Measurements from ENCODE around the gene ZSWIM8. TPM values are rescaled to one million over a fixed set of nuclear protein-coding genes. Genes with fewer than 3 reads are reported as not detected.

The ZSWIM8 gene
- total and polyA plus RNA-seq, 10 of the 15 experiments (the other 5 are each of a cell fraction or from before 2014, with no cell fraction given), result 7.8 to 47.1 (median 23.6) TPM

DNA sequence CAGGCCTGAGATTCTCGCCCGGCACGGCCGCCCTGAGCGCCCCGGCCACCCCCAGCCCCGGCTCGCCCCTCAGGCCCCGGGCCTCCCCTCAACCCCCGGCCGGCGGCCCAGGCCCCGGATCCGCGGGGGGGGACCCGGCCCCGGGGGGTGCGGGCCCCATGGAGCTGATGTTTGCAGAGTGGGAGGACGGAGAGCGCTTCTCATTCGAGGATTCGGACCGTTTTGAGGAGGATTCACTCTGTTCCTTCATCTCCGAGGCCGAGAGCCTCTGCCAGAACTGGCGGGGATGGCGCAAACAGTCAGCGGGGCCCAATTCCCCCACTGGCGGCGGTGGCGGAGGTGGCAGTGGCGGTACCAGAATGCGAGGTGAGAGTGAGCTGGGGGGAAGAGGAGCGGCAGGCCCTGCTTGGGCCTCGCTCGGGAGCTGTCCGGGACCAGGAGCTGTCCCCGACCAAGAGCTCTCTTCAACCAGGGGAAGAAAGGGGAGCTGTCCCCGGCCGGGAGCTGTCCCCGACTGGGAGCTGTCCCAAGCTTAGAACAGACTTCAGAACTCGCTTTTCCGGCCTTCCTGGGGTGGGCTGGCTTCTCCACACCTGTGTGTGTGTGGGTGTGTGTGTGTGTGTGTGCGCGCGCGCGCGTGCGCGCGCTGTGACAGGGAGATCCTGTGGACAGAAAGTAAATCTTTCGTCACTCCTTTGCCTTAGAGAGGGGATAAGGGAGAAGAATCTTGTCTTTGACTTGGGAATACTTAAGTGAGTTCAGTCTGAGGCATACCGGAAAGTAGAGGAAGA, 510 bp downstream of the ZSWIM8 start (continued):
- 0 out of 2 replicates have a peak, but pooled peaks have one; percentile 11 for TF ChIP-seq ZBTB40 (IDR thresholded peaks at IDR 0.05; ENCODE audit: borderline replicate concordance)
- TF ChIP-seq, protein P1, sequence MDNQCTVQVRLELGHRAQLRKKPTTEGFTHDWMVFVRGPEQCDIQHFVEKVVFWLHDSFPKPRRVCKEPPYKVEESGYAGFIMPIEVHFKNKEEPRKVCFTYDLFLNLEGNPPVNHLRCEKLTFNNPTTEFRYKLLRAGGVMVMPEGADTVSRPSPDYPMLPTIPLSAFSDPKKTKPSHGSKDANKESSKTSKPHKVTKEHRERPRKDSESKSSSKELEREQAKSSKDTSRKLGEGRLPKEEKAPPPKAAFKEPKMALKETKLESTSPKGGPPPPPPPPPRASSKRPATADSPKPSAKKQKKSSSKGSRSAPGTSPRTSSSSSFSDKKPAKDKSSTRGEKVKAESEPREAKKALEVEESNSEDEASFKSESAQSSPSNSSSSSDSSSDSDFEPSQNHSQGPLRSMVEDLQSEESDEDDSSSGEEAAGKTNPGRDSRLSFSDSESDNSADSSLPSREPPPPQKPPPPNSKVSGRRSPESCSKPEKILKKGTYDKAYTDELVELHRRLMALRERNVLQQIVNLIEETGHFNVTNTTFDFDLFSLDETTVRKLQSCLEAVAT (IDR thresholded peaks at IDR 0.05), result no peak
- no peak for TF ChIP-seq SRF (IDR thresholded peaks at IDR 0.05; ENCODE audit: low read depth in 2 of 2, low read length in 2 of 2)
- TF ChIP-seq SREBF1 (IDR thresholded peaks at IDR 0.05; ENCODE audit: low read length), result 0 out of 2 replicates have a peak, but pooled peaks have one; percentile 14
- no peak for TF ChIP-seq BRCA1 (IDR thresholded peaks at IDR 0.05; ENCODE audit: low read depth, low read length)
- peak; percentile 27; the same call in 1 of the 2 replicates for TF ChIP-seq MXI1 (IDR thresholded peaks at IDR 0.05; ENCODE audit: low read depth, low read length)
- no peak for TF ChIP-seq PAX5 (IDR thresholded peaks at IDR 0.05; ENCODE audit: borderline replicate concordance, low read depth, low read length)
- TF ChIP-seq, protein P2, sequence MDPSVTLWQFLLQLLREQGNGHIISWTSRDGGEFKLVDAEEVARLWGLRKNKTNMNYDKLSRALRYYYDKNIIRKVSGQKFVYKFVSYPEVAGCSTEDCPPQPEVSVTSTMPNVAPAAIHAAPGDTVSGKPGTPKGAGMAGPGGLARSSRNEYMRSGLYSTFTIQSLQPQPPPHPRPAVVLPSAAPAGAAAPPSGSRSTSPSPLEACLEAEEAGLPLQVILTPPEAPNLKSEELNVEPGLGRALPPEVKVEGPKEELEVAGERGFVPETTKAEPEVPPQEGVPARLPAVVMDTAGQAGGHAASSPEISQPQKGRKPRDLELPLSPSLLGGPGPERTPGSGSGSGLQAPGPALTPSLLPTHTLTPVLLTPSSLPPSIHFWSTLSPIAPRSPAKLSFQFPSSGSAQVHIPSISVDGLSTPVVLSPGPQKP (IDR thresholded peaks at IDR 0.05; ENCODE audit: low read depth, low read length), result no peak
- TF ChIP-seq CEBPB (IDR thresholded peaks at IDR 0.05; ENCODE audit: borderline replicate concordance in 1 of 2, low read depth in 2 of 2, low read length in 2 of 2), result no peak
- TF ChIP-seq, protein P3, sequence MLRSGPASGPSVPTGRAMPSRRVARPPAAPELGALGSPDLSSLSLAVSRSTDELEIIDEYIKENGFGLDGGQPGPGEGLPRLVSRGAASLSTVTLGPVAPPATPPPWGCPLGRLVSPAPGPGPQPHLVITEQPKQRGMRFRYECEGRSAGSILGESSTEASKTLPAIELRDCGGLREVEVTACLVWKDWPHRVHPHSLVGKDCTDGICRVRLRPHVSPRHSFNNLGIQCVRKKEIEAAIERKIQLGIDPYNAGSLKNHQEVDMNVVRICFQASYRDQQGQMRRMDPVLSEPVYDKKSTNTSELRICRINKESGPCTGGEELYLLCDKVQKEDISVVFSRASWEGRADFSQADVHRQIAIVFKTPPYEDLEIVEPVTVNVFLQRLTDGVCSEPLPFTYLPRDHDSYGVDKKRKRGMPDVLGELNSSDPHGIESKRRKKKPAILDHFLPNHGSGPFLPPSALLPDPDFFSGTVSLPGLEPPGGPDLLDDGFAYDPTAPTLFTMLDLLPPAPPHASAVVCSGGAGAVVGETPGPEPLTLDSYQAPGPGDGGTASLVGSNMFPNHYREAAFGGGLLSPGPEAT (IDR thresholded peaks at IDR 0.05; ENCODE audit: low read depth), result no peak
- no peak for TF ChIP-seq CREM (IDR thresholded peaks at IDR 0.05; ENCODE audit: low read depth)
- TF ChIP-seq MYB (IDR thresholded peaks at IDR 0.05; ENCODE audit: borderline replicate concordance, low read depth, low read length), result no peak
- peak; percentile 7; the same call in 1 of the 2 replicates for TF ChIP-seq RUNX3 (IDR thresholded peaks at IDR 0.05; ENCODE audit: low read length)

Measured in GM12878 (cell line).